OCI-LY3 (cell line): ENCODE measurements around the gene THY1.

Experiments used
- H2AFZ ChIP-seq: fragments of 200-600, 300-600 bp; shearing (Covaris generic); 2 replicates; pipeline ENCODE4 v1.6.0; 2014; ENCODE audit warnings: antibody characterized with exemption, low read depth, low read length
- H3K27ac ChIP-seq: fragments of 200-600, 300-600 bp; sonication (generic); 2 replicates; pipeline ENCODE4 v1.5.1; 2014; ENCODE audit warnings: mild to moderate bottlenecking, low read length, moderate library complexity, mixed read lengths
- H3K27me3 ChIP-seq: fragments of 200-600, 300-600 bp; sonication (generic); 2 replicates; pipeline ENCODE4 v1.6.1; 2014; ENCODE audit warnings: low read depth, low read length, mixed read lengths
- H3K36me3 ChIP-seq: fragments of 200-600, 300-600 bp; sonication (generic); replicated peaks from 2 replicates; pipeline ENCODE3; 2014; ENCODE audit warnings: low read depth, low read length, mixed read lengths
- H3K4me1 ChIP-seq: fragments of 300-600, 200-600 bp; sonication (generic); 2 replicates; pipeline ENCODE4 v1.6.1; 2014; ENCODE audit warnings: low read length, mixed read lengths
- H3K4me2 ChIP-seq: fragments of 200-600, 300-600 bp; sonication (generic); 2 replicates; pipeline ENCODE4 v1.6.1; 2014; ENCODE audit warnings: low read length, mixed read lengths
- H3K4me3 ChIP-seq: fragments of 300-600, 200-600 bp; sonication (generic); 2 replicates; pipeline ENCODE4 v1.5.1; 2014; ENCODE audit warnings: antibody characterized with exemption, mild to moderate bottlenecking, low read length, moderate library complexity
- H3K79me2 ChIP-seq: fragments of 300-600, 200-600 bp; shearing (Covaris generic); 2 replicates; pipeline ENCODE4 v1.6.1; 2014; ENCODE audit warnings: mild to moderate bottlenecking, low read length, mixed read lengths
- H3K9ac ChIP-seq: fragments of 300-600, 200-600 bp; shearing (Covaris generic); 2 replicates; pipeline ENCODE4 v1.6.0; 2014; ENCODE audit warnings: mild to moderate bottlenecking, low read length, moderate library complexity
- H3K9me3 ChIP-seq: fragments of 200-600, 300-600 bp; shearing (Covaris generic); 2 replicates; pipeline ENCODE4 v1.6.1; 2014; ENCODE audit warnings: low read length, mixed read lengths; ENCODE audit not compliant: insufficient read depth
- H4K20me1 ChIP-seq: fragments of 200-600, 300-600 bp; sonication (generic); 2 replicates; pipeline ENCODE4 v1.6.1; 2016; ENCODE audit warnings: low read length, mixed read lengths; ENCODE audit not compliant: insufficient read depth
- CTCF ChIP-seq: fragments of 200-600, 300-600 bp; sonication (generic); IDR thresholded peaks from 2 replicates; pipeline ENCODE4 v1.5.1; 2014; ENCODE audit warnings: antibody characterized with exemption, low read length, low read depth
- EZH2phosphoT487 ChIP-seq: fragments of 200-600 bp; shearing (Covaris generic); IDR thresholded peaks from 2 replicates; pipeline ENCODE4 v1.6.1; 2018; ENCODE audit warnings: antibody characterized with exemption, mixed run types, low read depth

Gene THY1

DNA sequence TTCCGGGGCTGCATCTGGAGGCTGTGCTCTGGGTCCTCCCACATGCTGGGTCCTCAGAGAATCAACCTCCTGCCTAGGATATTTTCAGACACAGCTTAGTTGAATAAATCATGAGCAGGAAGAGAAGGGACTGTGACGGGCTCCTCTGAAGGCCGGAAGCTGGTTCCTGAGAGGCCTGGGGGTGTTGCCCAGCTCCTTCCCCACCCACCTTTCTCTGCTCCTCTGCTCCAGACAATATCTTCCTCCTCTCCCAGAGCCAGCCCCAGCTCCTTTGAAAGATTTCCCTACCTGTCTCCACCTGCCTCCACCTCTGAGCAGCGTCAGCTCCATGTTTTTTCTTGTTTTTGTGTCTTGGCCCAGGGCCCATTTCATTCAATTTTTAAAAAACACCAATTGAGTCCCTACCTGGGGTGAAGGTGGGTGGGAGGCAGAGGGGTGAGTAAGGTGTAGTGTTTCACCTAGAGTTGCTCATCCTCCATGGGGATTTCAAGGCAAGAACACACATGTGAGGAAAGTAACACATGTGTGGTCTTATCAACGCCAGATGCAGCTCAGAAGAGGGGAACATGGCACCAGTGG, 24.8 kb upstream of the THY1 start:
- no peaks in the 10 kb centered on the region for H4K20me1 ChIP-seq
- H3K4me2 ChIP-seq: no peak overlapping the region
- no peak overlapping the region for H3K9ac ChIP-seq
- no peak overlapping the region for H3K4me3 ChIP-seq
- H3K79me2 ChIP-seq: no peaks in the 10 kb centered on the region
- H3K27me3 ChIP-seq: peaks cover 11% of the 10 kb centered on the region
- H2AFZ ChIP-seq: no peak overlapping the region
- H3K9me3 ChIP-seq: no peaks in the 10 kb centered on the region
- H3K27ac ChIP-seq: no peak overlapping the region
- no peaks in the 10 kb centered on the region for H3K4me1 ChIP-seq
- TF ChIP-seq EZH2phosphoT487 (no peak), CTCF (no peak)
- H3K36me3 ChIP-seq: no peaks in the 10 kb centered on the region

DNA sequence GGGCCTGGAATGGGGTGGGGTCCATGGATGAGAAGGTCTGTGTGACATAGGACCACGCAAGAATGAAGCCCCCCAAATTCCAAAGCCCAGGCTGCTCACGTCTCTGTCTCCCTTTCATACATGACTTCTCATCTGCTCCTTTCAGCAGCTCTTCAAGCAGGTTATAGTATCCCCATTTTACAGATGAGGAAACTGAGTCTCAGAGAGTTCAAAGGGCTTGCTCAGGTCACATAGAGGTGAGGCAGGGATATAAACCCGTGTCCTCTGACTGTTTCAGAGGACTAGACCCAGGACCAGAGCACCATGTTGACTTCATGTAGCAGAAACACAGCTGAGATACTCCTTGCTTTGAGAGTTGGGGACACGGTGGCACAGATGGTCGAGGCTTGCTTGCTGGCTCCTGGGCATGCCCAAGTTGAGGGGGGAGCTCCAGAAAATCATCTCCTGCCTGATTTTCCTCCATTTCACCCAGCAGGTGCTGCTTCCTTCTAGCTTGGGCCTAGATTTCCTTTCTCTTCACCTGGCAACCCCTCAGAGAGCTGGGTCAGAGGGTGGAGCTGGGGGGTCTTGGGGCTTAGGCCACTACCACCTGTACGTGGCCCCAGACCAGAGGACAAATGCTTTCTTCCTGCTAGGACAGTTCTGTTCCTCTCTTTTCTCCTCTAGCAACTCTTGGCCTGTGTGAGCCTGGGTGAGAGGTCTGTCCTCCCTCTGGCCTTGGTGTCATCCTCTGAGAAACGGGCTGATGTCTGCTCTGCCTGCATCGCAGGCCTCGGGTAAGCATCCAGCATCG, 24.1 kb upstream of the THY1 start:
- Histone ChIP-seq H4K20me1 (no peaks in the 10 kb centered on the region), H3K79me2 (no peaks in the 10 kb centered on the region), H3K9ac (no peak overlapping the region), H3K4me2 (no peak overlapping the region), H3K4me1 (no peaks in the 10 kb centered on the region), H3K9me3 (no peaks in the 10 kb centered on the region), H2AFZ (no peak overlapping the region), H3K4me3 (no peak overlapping the region), H3K27me3 (peaks cover 8% of the 10 kb centered on the region), H3K27ac (no peak overlapping the region), H3K36me3 (no peaks in the 10 kb centered on the region)
- TF ChIP-seq CTCF (no peak), EZH2phosphoT487 (no peak)

- peaks cover 11% of the 10 kb centered on the region for H3K27me3 ChIP-seq
- H3K4me3 ChIP-seq: no peak overlapping the region
- no peak overlapping the region for H2AFZ ChIP-seq
- H3K9ac ChIP-seq: no peak overlapping the region
- no peaks in the 10 kb centered on the region for H4K20me1 ChIP-seq
- TF ChIP-seq CTCF (no peak), EZH2phosphoT487 (no peak)
- peaks cover under 1% of the 10 kb centered on the region; the same call in 1 of the 2 replicates for H3K4me1 ChIP-seq
- H3K27ac ChIP-seq: no peak overlapping the region
- H3K36me3 ChIP-seq: no peaks in the 10 kb centered on the region
- no peaks in the 10 kb centered on the region for H3K79me2 ChIP-seq
- H3K9me3 ChIP-seq: no peaks in the 10 kb centered on the region
- H3K4me2 ChIP-seq: no peak overlapping the region
Observed at GRCh38 chr11:119446434-119446833, 23.5 kb upstream of the THY1 start.

DNA sequence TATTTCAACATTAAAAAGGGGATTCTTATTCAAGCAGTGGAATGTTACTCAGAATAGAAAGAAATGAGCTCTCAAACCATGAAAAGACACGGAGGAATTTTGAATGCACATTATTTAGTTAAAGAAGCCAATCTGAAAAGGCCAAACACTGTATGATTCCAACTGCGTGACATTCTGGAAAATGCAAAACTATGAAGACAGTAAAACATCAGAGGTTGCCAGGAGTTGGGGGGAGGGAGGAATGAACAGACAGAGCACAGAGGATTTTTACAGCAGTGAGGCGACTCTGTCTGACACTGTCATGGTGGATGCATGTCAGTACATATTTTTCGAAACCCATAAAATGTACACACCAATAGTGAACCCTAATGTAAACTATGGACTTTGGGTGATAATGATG, 22.9 kb upstream of the THY1 start:
- Histone ChIP-seq H3K9me3 (no peaks in the 10 kb centered on the region), H3K79me2 (no peaks in the 10 kb centered on the region), H3K4me3 (no peak overlapping the region), H3K9ac (no peak overlapping the region), H3K27ac (no peak overlapping the region), H3K4me2 (no peak overlapping the region), H2AFZ (no peak overlapping the region), H3K27me3 (peaks cover 14% of the 10 kb centered on the region), H3K36me3 (no peaks in the 10 kb centered on the region), H4K20me1 (no peaks in the 10 kb centered on the region), H3K4me1 (peaks cover 6% of the 10 kb centered on the region)
- no peak for TF ChIP-seq EZH2phosphoT487
- no peak for TF ChIP-seq CTCF
